GM19043 (cell line): Measurements from ENCODE around the gene TNNT1.
"Not testable (repeated sequence)": the region's sequence is repeated elsewhere in the genome, so short reads cannot be mapped to it uniquely, and the experiment has no call there.

Experiments
- ATAC-seq: cut with Tn5 transposase; IDR thresholded peaks from one replicate; pipeline ENCODE4 v1.9.1; 2021; ENCODE audit warnings: low read depth; ENCODE audit not compliant: unreplicated experiment

Gene TNNT1

GRCh38 chr19:55149078-55150003, at the start of gene TNNT1:
Gene TNNT1, minus strand, starts transcription at chr19:55149206. Its CDS starts 2,049 bp downstream, at chr19:55147157.
- no peak for ATAC-seq

GRCh38 chr19:55198651-55199050, 49.6 kb upstream of the TNNT1 start:
- ATAC-seq, result no peak

GRCh38 chr19:55197528-55197927, 48.5 kb upstream of the TNNT1 start:
- ATAC-seq, result no peak

GRCh38 chr19:55196803-55197202, 47.8 kb upstream of the TNNT1 start:
- ATAC-seq, result no peak

- no peak for ATAC-seq
Measured at GRCh38 chr19:55193481-55193880, 44.5 kb upstream of the TNNT1 start.

GRCh38 chr19:55189403-55189835, 40.4 kb upstream of the TNNT1 start:
- ATAC-seq, result no peak

- no peak for ATAC-seq
Measured at GRCh38 chr19:55188625-55189024, 39.6 kb upstream of the TNNT1 start.

- ATAC-seq, result no peak
Measured at GRCh38 chr19:55186080-55186479, 37.1 kb upstream of the TNNT1 start.

GRCh38 chr19:55181740-55182139, 32.7 kb upstream of the TNNT1 start:
- ATAC-seq, result no peak

GRCh38 chr19:55179606-55180484, 30.8 kb upstream of the TNNT1 start, which contains the start of gene SYT5:
Gene SYT5, minus strand, starts transcription at chr19:55180289. Its CDS starts 1,248 bp downstream, at chr19:55179041.
- no peak for ATAC-seq

GRCh38 chr19:55178781-55179599, 30.0 kb upstream of the TNNT1 start:
- no peak for ATAC-seq

GRCh38 chr19:55176076-55176475, 27.1 kb upstream of the TNNT1 start:
- no peak for ATAC-seq

- ATAC-seq, result no peak
Measured at GRCh38 chr19:55175117-55175867, 26.3 kb upstream of the TNNT1 start.

GRCh38 chr19:55174425-55175116, 25.6 kb upstream of the TNNT1 start:
- ATAC-seq, result no peak

- no peak for ATAC-seq
Measured at GRCh38 chr19:55173714-55174409, 24.9 kb upstream of the TNNT1 start.

- no peak for ATAC-seq
Measured at GRCh38 chr19:55173186-55173713, 24.2 kb upstream of the TNNT1 start.

- ATAC-seq, result no peak
Measured at GRCh38 chr19:55172741-55173140, 23.7 kb upstream of the TNNT1 start.

- ATAC-seq, result not testable (repeated sequence)
Measured at GRCh38 chr19:55172318-55172717, 23.3 kb upstream of the TNNT1 start.
